GM12878 (cell line): ENCODE results near the gene SIGLEC14. TPM values are rescaled to one million over a fixed set of nuclear protein-coding genes. Genes with fewer than 3 reads are reported as not detected.

Experiments used
- ATAC-seq: fragments of 200-7000 bp; cut with Tn5 transposase; 3 replicates; pipeline ENCODE4 v1.9.1; 2020; ENCODE audit warnings: mild to moderate bottlenecking, moderate library complexity
- BruUV-seq: library from RNA; stranded (reverse); fragments of 400-500 nt; replicated peaks from 2 replicates; lab custom pipeline; 2021; lab: Mats Ljungman, UMichigan
- CTCF ChIA-PET: fragments of 300-600 bp; sonication (Branson Sonifier 250); formaldehyde crosslinking; extraction: SDS; loops from one replicate; lab custom pipeline; 2021; ENCODE audit warnings: inconsistent platforms; lab: Yijun Ruan, JAX
- POLR2A ChIA-PET: fragments of 350-600 bp; formaldehyde crosslinking; extraction: SDS; loops from one replicate; lab custom pipeline; 2021; ENCODE audit warnings: inconsistent platforms; lab: Charles Lee
- RAD21 ChIA-PET: fragments of 300-600 bp; sonication (Branson Sonifier 250); formaldehyde crosslinking; loops from one replicate; lab custom pipeline; 2023; ENCODE audit warnings: antibody characterized with exemption; ENCODE audit not compliant: unreplicated experiment; lab: Charles Lee
- SMC1A ChIA-PET: fragments of 300-600 bp; sonication (Branson Sonifier 250); formaldehyde crosslinking; loops from one replicate; lab custom pipeline; 2023; ENCODE audit not compliant: unreplicated experiment, uncharacterized antibody; lab: Charles Lee
- DNase-seq: peaks from one replicate; pipeline ENCODE4 v3.0.0-alpha.2; 2011; ENCODE audit warnings: low read depth, low spot score
- FAIRE-seq: peaks from 3 replicates; lab custom pipeline; 2011; peaks lifted over from hg19 to GRCh38; lab: Jason Lieb, UNC
- H2AFZ ChIP-seq: 2 replicates; pipeline ENCODE4 v1.6.0; 2011; ENCODE audit warnings: low read depth, low read length, control low read depth; ENCODE audit not compliant: control insufficient read depth
- H3K27ac ChIP-seq: 2 replicates; pipeline ENCODE4 v1.5.1; 2011; ENCODE audit warnings: control low read depth; ENCODE audit not compliant: control insufficient read depth, insufficient read depth
- H3K27me3 ChIP-seq, 2 experiments: replicated peaks in 1 of 2; 2 replicates each; pipeline versions ENCODE4 v1.6.0 to v1.6.1; 2011; ENCODE audit warnings: low read length in 1 of 2; ENCODE audit not compliant: control insufficient read depth in 2 of 2, insufficient read depth in 2 of 2
- H3K36me3 ChIP-seq, 2 experiments: 2 replicates each; pipeline ENCODE4 v1.5.1; 2011; ENCODE audit warnings: low read length in 1 of 2; ENCODE audit not compliant: control insufficient read depth in 2 of 2, insufficient read depth in 2 of 2
- H3K4me1 ChIP-seq: 2 replicates; pipeline ENCODE4 v1.6.1; 2011; ENCODE audit warnings: mild to moderate bottlenecking, low read length, moderate library complexity, mixed read lengths; ENCODE audit not compliant: control insufficient read depth, insufficient read depth
- H3K4me2 ChIP-seq: 2 replicates; pipeline ENCODE4 v1.6.0; 2011; ENCODE audit warnings: control low read depth; ENCODE audit not compliant: control insufficient read depth, insufficient read depth
- H3K4me3 ChIP-seq: fragments of 200-600 bp; sonication (generic); 2 replicates; pipeline ENCODE4 v1.5.1; 2016
- H3K79me2 ChIP-seq: 2 replicates; pipeline ENCODE4 v1.6.0; 2011; ENCODE audit warnings: low read length; ENCODE audit not compliant: control insufficient read depth, insufficient read depth
- H3K9ac ChIP-seq: 2 replicates; pipeline ENCODE4 v1.8.0; 2011; ENCODE audit warnings: low read length, control low read depth, mixed read lengths; ENCODE audit not compliant: control insufficient read depth, insufficient read depth
- H3K9me3 ChIP-seq: replicated peaks from 3 replicates; pipeline ENCODE4 v1.5.1; 2011; ENCODE audit warnings: mild to moderate bottlenecking, low read length; ENCODE audit not compliant: control insufficient read depth, insufficient read depth
- H4K20me1 ChIP-seq: 2 replicates; pipeline ENCODE4 v1.6.0; 2011; ENCODE audit not compliant: control insufficient read depth, insufficient read depth
- BCL3 ChIP-seq: IDR thresholded peaks from 2 replicates; pipeline ENCODE4 v1.6.1; 2011; ENCODE audit warnings: borderline replicate concordance, low read depth, mild to moderate bottlenecking, moderate library complexity, low read length; ENCODE audit not compliant: insufficient read depth, poor library complexity, severe bottlenecking
- CHD1 ChIP-seq: IDR thresholded peaks from 2 replicates; pipeline ENCODE4 v1.6.1; 2012; ENCODE audit warnings: low read depth, low read length, improper control_type of control experiment
- CHD4 ChIP-seq: fragments of 200-600 bp; sonication (generic); IDR thresholded peaks from 2 replicates; pipeline ENCODE4 v1.6.1; 2016; ENCODE audit warnings: mild to moderate bottlenecking
- JUNB ChIP-seq: IDR thresholded peaks from 2 replicates; pipeline ENCODE4 v1.6.1; 2016; ENCODE audit warnings: antibody characterized with exemption, mild to moderate bottlenecking
- MLLT1 ChIP-seq: fragments of 450-650 bp; IDR thresholded peaks from 2 replicates; pipeline ENCODE4 v1.6.1; 2016; ENCODE audit warnings: mild to moderate bottlenecking
- NBN ChIP-seq: fragments of 450-650 bp; IDR thresholded peaks from 2 replicates; pipeline ENCODE4 v1.6.1; 2016
- NKRF ChIP-seq: fragments of 450-650 bp; conservative IDR thresholded peaks from 2 replicates; pipeline ENCODE4 v1.6.1; 2017; ENCODE audit warnings: mild to moderate bottlenecking, moderate library complexity
- PRDM15 ChIP-seq: fragments of 450-650 bp; formaldehyde crosslinking; IDR thresholded peaks from 2 replicates; pipeline ENCODE4 v1.4.0; 2020; ENCODE audit warnings: mild to moderate bottlenecking, moderate library complexity
- SRF ChIP-seq, 2 experiments: IDR thresholded peaks; 2 replicates each; pipeline ENCODE4 v1.6.1; 2011; ENCODE audit warnings: low read depth in 2 of 2, low read length in 2 of 2, mild to moderate bottlenecking in 1 of 2, moderate library complexity in 1 of 2
- whole genome bisulfite sequencing: methylation state at CpG from one replicate; pipeline ENCODE4 v1.1.6; 2016; ENCODE audit warnings: low lambda C conversion rate; ENCODE audit not compliant: insufficient replicate concordance, insufficient coverage; ENCODE audit errors: missing lambda C conversion rate; 5-methylcytosine and 5-hydroxymethylcytosine counted together
- in situ Hi-C: fragments of 300-500 bp; cut with MboI; formaldehyde crosslinking; loops from 9 replicates; pipeline ENCODE4 v1.14.3; 2018; ENCODE audit warnings: mixed read lengths
- intact Hi-C: fragments of 100-400 bp; cut with micrococcal nuclease; formaldehyde crosslinking; loops from one replicate; pipeline ENCODE4 v1.14.2; 2022; ENCODE audit not compliant: unreplicated experiment
- polyA plus RNA-seq, 11 experiments: library from polyadenylated mRNA; depleted of rRNA in 4 of 11; unstranded in 6 of 11; stranded (reverse) in 5 of 11; fragments of >200 nt; fragmentation: Nextera tagmentation in 4 of 11; fragmentation: Illumina TruSeq in 1 of 11; extraction: Ambion mirVana in 4 of 11; extraction: Trizol in 1 of 11; gene quantifications; 1 replicate in 1 of 11; 2 replicates in 10 of 11; pipeline versions ENCODE4 v1.2.1 to v1.2.3, GENCODE V29; 2011 to 2016; ENCODE audit warnings: inconsistent platforms in 2 of 11, missing spikeins in 2 of 11, low read depth in 1 of 11
- total RNA-seq, 4 experiments: library from RNA; depleted of rRNA in 3 of 4; stranded (reverse); fragments of >200 nt in 3 of 4; fragmentation: Illumina TruSeq in 1 of 4; extraction: Trizol in 1 of 4; gene quantifications; 2 replicates each; pipeline versions ENCODE4 v1.2.1 to v1.2.3, GENCODE V29; 2013 to 2021

SIGLEC14 gene
- total and polyA plus RNA-seq, 10 of the 15 experiments (the other 5 are each of a cell fraction or from before 2014, with no cell fraction given), result 0.57 to 8.4 (median 4.6) TPM

- BruUV-seq, result no TSS peak
- CTCF ChIA-PET, result interaction anchor here (0.9 to 3.9 kb wide), 14 partner anchors 8 to 258 kb away, joined by 3 to 24 read pairs (median 3); partner anchors contain the start of genes NKG7 and SIGLEC10
- H3K27ac ChIP-seq, result peak overlapping the region; percentile 84
- TF ChIP-seq CHD1, result no peak
- TF ChIP-seq CHD4, result no peak
- TF ChIP-seq PRDM15 (CRISPR knock-in tag), result no peak
- no peak for TF ChIP-seq JUNB
- TF ChIP-seq SRF (IDR thresholded peaks at IDR 0.05; ENCODE audit: low read depth in 2 of 2, low read length in 2 of 2), result 0 out of 4 replicates have a peak, but pooled peaks of 1 of the 2 experiments have one; percentile 58
- TF ChIP-seq BCL3, result no peak
- TF ChIP-seq NBN, result no peak
- no peak for TF ChIP-seq MLLT1
- 0 out of 2 replicates have a peak, but pooled peaks have one; percentile 31 for TF ChIP-seq NKRF
These were observed 38.6 kb downstream of the SIGLEC14 start for GRCh38 chr19:51607920-51608562.

More at GRCh38 chr19:51607920-51608562, 38.6 kb downstream of the SIGLEC14 start:
- ATAC-seq (peak; percentile 46), FAIRE-seq (no peak), DNase-seq (no peak)
- H3K9ac ChIP-seq, result peak overlapping the region; percentile 28; the same call in 1 of the 2 replicates
- no peaks in the 10 kb centered on the region for H3K27me3 ChIP-seq
- POLR2A ChIA-PET, result no interaction called here
- H2AFZ ChIP-seq, result no peak overlapping the region
- H3K4me1 ChIP-seq, result peaks cover 30% of the 10 kb centered on the region
- no peaks in the 10 kb centered on the region for H3K79me2 ChIP-seq
- RAD21 ChIA-PET, result interaction anchor here (0.8 to 2.3 kb wide), 2 partner anchors 13 to 49 kb away, joined by 4 to 12 read pairs; no protein-coding TSS in a partner anchor
- 46% methylated on average over 13 of the region's 13 CpGs for WGBS
- no peak overlapping the region for H3K4me3 ChIP-seq
- no peaks in the 10 kb centered on the region for H3K36me3 ChIP-seq
- SMC1A ChIA-PET, result interaction anchor here (1.2 to 3.0 kb wide), 6 partner anchors 13 to 137 kb away, joined by 3 to 19 read pairs (median 8); no protein-coding TSS in a partner anchor
- H3K4me2 ChIP-seq, result peak overlapping the region; percentile 99
- no peaks in the 10 kb centered on the region for H4K20me1 ChIP-seq
- H3K9me3 ChIP-seq, result peaks cover 6% of the 10 kb centered on the region; the same call in 2 of the 3 replicates
- in situ Hi-C loops (no loop called here), intact Hi-C loops (loop anchor here (5.0 kb wide), 1 partner anchor 36 kb away; the partner anchor contains the start of gene ZNF175)
